Omental fat pad (tissue), 4 donors: ENCODE measurements around the gene RAB11A. TPM values are rescaled to one million over a fixed set of nuclear protein-coding genes. Genes with fewer than 3 reads are reported as not detected.

Source experiments
- ATAC-seq: fragments of 150-250 bp; one replicate; pipeline ENCODE4 v1.9.1; 2016; ENCODE audit warnings: mild to moderate bottlenecking, moderate library complexity; ENCODE audit not compliant: low FRiP score
- DNase-seq: peaks from one replicate; pipeline ENCODE4 v3.0.0-alpha.2; 2019; ENCODE audit warnings: low spot score
- total RNA-seq, 4 donors: library from RNA; depleted of rRNA; stranded (reverse); fragments of >200 nt; gene quantifications; one replicate each; pipeline ENCODE4 v1.1.0, GENCODE V29; 2016
- TF ChIP-seq, protein P1 (sequence below), 3 donors: fragments of 450-650 bp; IDR thresholded peaks; one replicate each; pipeline ENCODE4 v1.5.1; 2016 to 2017; ENCODE audit warnings: antibody characterized with exemption in 3 of 3, mild to moderate bottlenecking in 3 of 3, moderate library complexity in 2 of 3

RAB11A gene
- total RNA-seq, 4 donors from 2014 or later: 142 to 191 (median 158) TPM

DNA sequence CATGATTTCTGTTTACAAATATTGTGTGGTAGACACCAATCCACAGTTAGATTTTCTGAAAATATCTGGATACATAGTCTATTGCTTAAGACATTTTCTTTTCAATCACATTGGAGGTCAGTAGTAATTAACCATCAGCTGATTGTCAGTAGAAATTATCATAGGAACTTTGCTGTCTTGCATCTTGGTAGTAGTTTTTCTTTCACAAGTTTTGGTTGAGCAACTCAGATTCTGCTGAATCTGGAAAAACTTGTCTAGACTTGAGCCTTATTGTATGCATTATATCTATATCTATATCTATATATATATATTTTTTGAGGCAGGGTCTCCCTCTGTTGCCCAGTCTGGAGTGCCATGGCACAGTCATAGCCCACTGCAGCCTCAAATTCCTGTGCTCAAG is 4.0 kb downstream of the RAB11A start:
- TF ChIP-seq, protein P1, sequence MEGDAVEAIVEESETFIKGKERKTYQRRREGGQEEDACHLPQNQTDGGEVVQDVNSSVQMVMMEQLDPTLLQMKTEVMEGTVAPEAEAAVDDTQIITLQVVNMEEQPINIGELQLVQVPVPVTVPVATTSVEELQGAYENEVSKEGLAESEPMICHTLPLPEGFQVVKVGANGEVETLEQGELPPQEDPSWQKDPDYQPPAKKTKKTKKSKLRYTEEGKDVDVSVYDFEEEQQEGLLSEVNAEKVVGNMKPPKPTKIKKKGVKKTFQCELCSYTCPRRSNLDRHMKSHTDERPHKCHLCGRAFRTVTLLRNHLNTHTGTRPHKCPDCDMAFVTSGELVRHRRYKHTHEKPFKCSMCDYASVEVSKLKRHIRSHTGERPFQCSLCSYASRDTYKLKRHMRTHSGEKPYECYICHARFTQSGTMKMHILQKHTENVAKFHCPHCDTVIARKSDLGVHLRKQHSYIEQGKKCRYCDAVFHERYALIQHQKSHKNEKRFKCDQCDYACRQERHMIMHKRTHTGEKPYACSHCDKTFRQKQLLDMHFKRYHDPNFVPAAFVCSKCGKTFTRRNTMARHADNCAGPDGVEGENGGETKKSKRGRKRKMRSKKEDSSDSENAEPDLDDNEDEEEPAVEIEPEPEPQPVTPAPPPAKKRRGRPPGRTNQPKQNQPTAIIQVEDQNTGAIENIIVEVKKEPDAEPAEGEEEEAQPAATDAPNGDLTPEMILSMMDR (IDR thresholded peaks at IDR 0.05): no peak
- ATAC-seq: no peak
- no peak for DNase-seq

DNA sequence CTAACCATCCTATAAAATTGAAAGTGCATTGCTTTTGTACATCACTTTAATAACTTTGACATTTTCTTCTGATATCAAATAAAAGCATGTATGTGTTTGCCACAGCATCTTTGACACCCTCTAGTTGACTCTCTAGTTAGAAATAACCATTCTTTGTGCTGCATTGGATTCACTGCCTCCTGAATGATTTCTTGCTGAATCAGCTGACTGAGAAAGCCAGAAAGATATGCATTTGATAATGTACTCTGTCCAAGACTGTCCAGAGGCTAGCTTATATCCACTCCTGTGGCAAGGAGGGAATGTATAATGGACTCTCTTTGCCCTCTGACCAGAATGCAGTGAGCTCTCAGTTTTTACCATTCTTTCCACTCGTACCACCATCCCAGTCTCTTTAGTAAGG is 6.2 kb downstream of the RAB11A start:
- DNase-seq (no peak), ATAC-seq (no peak)
- TF ChIP-seq, protein P1 (IDR thresholded peaks at IDR 0.05): no peak

DNA sequence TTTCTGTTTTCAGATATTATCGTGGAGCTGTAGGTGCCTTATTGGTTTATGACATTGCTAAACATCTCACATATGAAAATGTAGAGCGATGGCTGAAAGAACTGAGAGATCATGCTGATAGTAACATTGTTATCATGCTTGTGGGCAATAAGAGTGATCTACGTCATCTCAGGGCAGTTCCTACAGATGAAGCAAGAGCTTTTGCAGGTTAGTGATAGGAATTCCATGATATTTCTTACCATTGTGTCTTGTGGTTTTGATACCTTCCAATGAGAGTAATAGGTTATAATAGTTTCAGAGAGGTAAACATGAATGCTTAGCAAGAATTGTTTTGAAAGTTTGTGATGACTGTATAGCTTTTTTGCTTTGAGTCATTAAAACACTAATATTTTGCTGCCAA is 8.5 kb downstream of the RAB11A start:
- ATAC-seq (no peak), DNase-seq (no peak)
- TF ChIP-seq, protein P1 (IDR thresholded peaks at IDR 0.05): no peak

DNA sequence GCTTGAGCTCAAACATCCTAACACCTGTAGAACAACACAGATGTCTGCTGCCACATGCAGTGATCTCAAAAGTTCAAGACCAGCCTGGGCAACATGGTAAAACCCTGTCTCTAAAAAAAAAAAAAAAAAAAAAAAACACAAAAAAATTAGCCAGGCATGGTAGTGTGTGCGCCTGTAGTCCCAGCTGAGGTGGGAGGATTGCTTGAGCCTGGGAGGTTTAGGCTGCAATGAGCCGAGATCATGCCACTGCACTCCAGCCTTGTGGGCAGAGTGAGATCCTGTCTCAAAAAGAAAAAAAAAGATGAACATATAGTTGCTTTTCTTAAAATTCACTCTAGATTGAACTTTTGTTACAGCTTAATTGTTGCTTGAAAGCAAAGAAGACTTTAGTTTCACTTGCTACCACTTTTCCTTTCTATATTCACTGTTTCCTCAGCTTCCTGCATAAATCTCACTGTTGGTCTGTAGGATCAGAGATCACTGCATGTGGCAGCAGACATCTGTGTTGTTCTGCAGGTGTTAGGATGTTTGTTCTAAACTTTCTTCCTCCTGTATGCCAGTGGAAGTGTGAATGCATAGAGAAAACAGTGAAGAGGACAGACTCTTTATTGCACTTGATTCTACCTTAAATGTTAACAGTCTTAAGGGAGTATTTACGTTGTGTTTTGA is 12.6 kb downstream of the RAB11A start:
- ATAC-seq: no peak
- DNase-seq: no peak
- TF ChIP-seq, protein P1 (IDR thresholded peaks at IDR 0.05): no peak

DNA sequence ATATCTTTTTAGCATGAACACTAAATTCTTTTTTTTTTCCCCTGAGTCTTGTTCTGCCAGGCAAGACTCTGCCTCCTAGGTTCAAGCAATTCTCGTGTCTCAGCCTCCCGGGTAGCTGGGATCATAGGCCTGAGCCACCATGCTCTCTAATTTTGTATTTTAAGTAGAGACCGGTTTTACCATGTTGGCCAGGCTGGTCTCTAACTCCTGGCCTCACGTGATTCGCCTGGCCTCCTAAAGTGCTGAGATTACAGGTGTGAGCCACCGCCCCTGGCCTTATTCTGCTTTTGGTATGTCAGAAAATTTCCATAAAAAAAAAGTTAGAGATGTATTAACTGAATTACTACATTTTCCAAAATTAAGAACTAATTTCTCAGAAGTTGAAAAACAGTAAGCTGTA is 14.3 kb downstream of the RAB11A start:
- ATAC-seq: no peak
- DNase-seq: no peak
- TF ChIP-seq, protein P1 (IDR thresholded peaks at IDR 0.05): no peak

DNA sequence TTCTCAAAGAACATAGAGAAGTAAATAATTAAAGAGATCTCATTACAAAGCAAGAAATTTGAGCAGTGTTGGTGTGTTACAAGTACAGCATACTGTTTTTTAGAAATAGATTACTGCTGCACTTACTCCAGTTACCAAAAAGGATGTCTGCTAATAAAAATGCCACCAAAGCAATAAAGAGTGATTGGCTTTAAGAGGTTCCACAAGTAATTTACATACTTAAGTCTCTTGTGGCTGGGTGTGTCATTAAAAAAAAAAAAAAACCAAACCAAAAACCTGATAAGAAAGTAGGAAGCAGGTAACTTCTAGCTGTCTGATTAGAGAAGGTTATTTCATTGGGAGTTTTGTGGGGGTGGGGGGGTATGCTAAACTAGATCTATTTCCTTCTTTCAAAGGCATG is 15.2 kb downstream of the RAB11A start:
- TF ChIP-seq, protein P1 (IDR thresholded peaks at IDR 0.05): no peak
- DNase-seq: no peak
- ATAC-seq: no peak

DNA sequence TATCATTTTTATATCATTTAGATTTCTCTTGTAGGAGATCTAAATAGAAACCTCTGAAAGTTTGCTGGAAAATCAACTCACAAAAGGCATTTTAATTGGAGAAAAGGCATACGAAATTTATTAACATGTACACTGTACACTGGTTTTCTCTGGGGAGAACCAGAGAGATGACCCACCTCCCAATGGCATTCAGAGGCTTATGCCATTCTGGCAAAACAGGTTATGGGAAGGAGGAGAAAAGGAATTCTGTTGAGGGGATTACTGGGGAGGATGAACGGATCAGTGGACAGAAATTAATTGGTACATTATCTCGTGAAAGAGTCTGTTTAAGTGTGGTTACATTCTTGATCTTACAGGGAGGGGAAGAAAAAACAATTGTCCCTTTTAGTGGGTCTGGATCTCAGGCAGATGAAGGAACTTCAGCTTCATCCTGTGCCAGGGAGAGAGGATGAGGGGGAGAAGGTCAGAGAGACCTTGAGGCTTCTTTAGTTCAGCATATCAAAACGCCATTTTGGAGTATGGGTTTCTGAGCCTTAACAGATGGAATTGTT is 16.5 kb downstream of the RAB11A start:
- TF ChIP-seq, protein P1 (IDR thresholded peaks at IDR 0.05): no peak
- DNase-seq (no peak), ATAC-seq (no peak)
